GM18526 (cell line): ENCODE data around the gene DNAJB2.

ENCODE experiments used
- POLR2A ChIP-seq: IDR thresholded peaks from 3 replicates; pipeline ENCODE4 v1.6.1; 2011; ENCODE audit not compliant: insufficient read length; ENCODE audit errors: extremely low read depth

The DNAJB2 gene

DNA sequence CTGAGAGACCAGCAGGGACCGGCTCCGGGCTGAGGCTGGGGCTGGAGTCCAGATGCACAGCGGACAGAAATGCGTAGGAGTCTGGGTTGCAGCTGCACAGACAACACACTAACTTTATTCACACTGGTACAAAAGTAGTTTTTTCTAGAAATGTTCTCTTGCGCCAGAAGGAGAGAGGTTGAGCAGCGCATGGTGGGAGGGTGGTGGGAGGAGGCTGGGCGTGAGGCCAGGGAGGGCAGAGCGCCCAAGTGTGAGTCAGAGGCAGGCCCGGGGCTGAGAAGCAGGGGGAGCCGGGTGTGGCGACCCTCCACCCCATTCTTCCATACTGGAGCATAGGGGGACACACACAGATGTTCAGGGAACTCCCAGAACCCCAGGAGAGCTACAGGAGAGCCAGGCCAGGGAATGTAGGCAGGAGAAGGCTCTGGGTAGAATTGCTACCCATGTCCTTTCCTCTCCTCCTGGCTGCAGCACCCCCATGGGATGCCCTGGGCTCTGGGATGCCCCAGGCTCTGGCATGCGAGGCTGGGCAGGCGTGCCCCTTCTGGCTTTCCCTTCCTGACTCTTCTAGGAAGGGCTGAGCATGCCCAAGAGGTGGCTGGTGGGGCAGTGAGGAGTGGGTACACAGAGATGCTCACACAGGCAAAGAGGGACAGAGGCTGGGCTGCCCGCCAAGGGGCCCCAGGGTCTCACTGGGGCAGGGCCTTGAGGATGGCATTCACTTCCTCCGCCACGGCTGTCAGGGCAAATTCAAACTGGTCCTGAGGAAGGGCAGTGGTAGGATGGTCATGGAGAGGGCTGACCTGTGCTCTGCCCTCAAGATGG, 10.6 kb downstream of the DNAJB2 start:
- TF ChIP-seq POLR2A: no peak

DNA sequence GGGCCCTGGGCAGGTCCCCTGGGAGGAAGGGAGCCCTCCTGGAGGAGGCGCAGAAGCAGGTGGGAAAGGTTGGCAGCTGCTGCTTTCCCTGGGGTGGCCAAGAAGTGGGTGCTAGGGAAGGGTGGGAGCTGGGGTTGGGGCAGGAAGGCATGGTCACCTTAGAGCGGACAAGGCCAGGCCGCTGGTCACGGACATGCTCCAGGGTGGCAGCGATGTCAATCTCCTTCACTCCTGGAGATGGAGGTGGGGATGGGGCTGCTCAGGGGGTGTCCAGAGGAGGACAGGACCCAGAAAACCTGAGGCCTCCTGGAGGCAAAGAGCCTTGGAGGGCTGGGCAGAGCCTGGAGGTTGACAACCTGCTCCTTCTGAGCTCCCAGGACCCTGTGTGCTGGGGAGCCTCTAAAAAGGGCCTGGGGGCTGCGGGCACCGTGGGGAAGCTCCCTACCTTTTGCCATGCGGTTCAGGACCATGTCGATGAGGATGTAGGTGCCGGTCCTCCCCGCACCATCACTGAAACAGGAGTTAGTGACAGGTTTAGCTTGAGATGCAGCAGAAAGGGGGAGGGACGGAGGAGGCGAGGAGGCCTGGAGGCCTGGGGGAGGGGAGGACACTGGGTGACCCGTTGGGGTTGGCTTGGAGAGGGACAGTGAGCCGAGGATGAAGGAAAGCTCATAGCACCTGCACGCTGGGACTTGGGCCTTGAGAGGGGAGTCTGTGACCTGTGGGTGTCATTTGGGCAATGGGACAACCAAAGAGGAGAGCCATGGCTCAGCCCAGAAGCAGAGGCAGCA, 11.4 kb downstream of the DNAJB2 start:
- no peak for TF ChIP-seq POLR2A

- no peak for TF ChIP-seq POLR2A
Measured at GRCh38 chr2:219291394-219291793, 12.2 kb downstream of the DNAJB2 start.

- no peak for TF ChIP-seq POLR2A
Measured at GRCh38 chr2:219291910-219292490, 12.8 kb downstream of the DNAJB2 start.

DNA sequence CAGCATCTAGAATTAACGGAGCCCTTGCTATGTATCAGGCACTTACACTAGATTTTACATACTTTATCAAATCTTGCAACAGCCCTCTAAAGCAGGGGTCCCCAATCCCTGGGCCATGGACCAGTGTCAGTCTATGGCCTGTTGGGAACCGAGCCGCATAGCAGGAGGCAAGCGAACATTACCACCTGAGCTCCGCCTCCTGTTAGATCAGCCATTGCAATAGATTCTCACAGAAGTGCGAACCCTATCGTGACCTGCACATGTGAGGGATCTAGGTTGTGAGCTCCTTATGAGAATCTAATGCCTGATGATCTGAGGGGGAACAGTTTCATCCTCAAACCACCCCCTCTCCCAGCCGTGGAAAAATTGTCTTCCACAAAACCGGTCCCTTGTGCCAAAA, 13.4 kb downstream of the DNAJB2 start:
- no peak for TF ChIP-seq POLR2A

GRCh38 chr2:219293736-219294231, 14.6 kb downstream of the DNAJB2 start:
- TF ChIP-seq POLR2A: no peak

DNA sequence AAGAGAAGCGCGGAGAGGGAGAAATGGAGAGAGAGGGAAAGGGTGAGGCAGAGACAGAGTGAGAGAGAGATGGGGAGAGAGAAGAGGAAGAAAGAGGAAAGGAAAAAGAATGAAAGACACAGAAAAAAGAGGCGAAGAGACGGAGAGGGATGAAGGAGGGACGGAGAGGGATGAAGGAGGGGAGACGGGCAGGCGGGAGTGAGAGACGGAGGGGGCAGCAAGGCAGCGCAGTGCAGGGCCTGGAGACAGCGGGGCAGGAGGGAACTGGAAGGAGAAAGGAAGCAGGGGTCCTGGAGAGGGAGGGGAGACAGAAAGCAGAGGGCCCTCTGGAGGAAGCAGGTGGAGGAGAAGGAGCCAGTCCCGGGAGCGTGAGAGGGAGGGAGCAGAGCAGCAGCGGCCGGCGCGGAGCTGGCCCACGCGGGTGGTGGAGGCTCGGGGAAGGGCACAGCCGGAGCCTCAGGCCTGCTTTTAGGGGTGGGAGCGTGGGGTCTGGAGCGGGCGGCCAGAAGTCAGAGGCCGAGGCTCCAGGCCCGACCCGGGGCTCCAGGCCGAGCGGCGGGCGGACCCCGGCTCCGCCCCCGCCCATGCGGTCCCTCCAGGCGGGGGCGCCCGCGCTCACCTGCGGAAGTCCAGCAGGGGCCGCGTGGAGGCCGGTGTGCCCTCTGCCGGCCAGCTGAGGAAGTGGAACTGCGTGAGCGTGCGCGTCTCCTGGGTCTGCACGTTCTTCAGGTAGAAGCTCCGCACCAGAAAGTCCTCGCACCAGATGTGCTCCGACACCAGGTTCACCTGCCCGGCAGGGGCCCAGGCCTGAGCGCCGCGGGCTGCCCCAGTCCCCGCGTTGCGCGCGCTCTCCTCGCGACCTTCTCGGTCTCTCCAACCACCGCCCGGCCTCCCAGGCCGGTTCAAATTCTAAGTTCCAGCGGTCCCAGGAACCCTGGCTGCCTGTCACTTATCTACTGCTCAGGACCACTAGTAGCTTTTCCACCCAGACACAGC, 15.5 kb downstream of the DNAJB2 start:
- TF ChIP-seq POLR2A: peak; percentile 52

GRCh38 chr2:219296142-219296541, 17.0 kb downstream of the DNAJB2 start:
- no peak for TF ChIP-seq POLR2A

DNA sequence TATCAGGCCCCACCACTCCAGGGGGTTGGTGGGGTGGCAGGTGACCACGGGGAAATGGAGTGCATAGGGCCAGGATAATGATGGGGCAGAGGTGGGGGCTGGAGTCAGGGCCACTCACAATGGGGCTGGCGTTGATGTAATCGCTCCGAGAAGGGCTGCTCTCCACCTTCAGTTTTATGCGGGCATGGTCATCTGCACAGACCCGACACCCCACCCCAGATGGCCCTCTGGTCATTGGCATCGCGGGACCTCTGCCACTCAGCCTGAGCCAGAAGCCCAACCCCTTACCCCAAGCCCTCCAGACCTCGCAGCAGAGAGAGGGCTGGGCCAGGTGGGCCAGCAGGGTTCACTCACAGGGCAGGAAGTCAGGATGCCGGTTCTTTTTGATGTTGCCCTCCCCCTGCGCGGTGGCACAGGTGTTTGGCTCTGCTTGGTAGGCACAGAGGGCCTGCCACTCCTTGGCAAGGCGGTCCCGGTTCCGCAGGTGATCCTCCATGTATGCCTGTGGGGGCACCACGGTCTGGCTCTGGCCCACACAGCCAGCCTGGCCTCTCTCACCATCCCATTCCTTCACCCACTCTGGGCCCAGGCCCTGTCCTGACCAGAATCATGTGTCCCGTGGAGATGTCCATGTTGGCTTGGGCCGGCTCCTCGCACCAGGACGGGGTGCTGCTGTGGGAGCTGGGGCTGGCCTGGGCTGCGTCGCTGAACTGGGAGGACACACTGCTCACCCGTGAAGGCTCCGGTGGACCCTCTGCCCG, 17.6 kb downstream of the DNAJB2 start:
- no peak for TF ChIP-seq POLR2A

DNA sequence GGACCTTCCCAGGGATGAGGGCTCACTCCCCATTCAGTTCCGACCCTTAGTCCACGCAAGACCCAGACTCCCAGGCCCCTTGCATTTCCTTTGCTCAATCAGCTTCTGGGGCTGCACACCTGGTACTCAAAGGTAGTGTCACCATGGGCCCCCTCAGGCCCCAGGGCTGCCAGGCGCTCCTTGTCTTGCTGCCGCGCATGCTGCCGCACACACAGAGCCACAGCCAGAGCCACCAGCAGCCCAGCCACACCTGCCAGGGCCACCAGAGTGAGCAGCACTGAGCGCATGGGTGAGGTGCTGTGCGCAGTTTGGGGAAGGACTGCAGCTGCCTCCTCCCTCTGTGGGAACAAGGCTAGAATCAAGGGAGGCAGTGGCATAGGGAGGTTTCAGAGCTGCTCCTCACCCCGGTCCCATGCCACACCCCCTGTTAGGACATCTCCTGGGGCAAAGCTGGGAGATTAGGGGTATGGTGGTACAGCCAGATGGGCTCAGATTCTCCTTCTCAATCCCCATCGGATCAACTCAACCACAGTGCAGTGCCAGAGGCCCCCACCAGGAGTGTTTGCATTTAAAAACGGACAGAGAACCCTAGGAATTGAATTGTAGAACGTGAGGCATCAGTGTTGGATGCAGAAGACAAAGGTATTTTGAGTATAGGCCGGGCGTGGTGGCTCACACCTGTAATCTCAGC, 18.7 kb downstream of the DNAJB2 start:
- no peak for TF ChIP-seq POLR2A

DNA sequence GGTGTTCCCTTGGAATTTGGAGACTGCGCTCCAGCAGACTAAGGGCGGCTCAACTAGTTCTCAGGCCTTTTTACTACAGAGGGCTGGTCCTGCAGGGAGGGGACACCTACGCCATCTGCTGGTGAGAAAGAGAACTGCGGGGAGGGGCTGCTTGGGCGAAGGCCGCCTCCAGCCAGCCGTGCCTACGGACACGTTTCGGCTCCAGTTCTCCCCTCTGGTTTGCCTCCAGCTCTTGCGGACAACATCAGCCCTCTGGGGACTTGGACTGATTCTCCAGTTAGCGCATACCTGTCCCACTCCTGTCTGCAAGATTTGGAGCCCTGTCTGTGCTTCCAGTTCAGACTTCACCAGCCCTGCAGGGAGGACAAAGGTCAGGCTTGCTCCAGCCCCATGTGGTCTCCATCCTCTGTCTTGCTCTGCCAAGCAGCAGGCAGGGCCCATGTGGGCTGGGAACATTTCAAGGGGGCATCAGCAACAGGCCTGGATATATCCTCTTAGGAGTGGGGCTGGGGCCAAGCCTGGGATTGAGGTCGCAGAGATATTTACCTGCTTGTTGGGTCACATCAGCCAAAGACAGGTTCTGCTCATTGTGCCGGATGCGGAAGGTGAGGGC, 19.7 kb downstream of the DNAJB2 start:
- TF ChIP-seq POLR2A: no peak

DNA sequence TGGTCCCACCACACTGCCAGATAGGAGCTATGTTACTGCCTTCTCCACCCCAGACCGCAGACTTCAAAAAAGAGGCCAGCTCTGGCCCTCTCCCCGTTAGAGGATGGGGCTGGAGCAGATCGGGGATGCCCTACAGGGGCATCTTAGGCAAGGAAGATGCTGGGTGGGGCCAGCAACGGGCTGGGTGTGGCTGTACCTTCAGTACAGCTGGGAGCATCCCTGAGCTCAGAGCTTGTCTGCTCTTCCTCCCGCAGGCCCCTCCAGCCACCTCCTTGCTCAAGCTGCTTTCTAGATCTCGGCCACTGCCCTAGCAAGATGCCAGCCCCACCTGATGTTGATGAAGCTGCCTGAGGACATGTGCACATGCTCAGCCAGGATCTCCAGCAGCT, 20.2 kb downstream of the DNAJB2 start:
- no peak for TF ChIP-seq POLR2A

GRCh38 chr2:219300022-219300421, 20.9 kb downstream of the DNAJB2 start:
- no peak for TF ChIP-seq POLR2A
